HL-60 (cell line): ENCODE results near the gene ANKS1B.

Experiments used
- CTCF ChIP-seq: IDR thresholded peaks from one replicate; pipeline ENCODE4 v1.5.1; 2011; ENCODE audit warnings: low read length, control low read depth, inconsistent platforms; ENCODE audit not compliant: insufficient read depth
- POLR2AphosphoS5 ChIP-seq: IDR thresholded peaks from 2 replicates; pipeline ENCODE4 v1.6.1; 2012; ENCODE audit warnings: low read depth
- SPI1 ChIP-seq: IDR thresholded peaks from 2 replicates; pipeline ENCODE4 v1.6.1; 2012; ENCODE audit warnings: low read depth, mild to moderate bottlenecking, borderline replicate concordance

- TF ChIP-seq CTCF: no peak
- TF ChIP-seq POLR2AphosphoS5: no peak
- TF ChIP-seq SPI1: no peak
These were observed 1283.6 kb downstream of the ANKS1B start for GRCh38 chr12:98701166-98701565.
